GM12878 (cell line): ENCODE data around the gene SF3A1. TPM values are rescaled to one million over a fixed set of nuclear protein-coding genes. Genes with fewer than 3 reads are reported as not detected.

Experiments used
- ATAC-seq: fragments of 200-7000 bp; cut with Tn5 transposase; 3 replicates; pipeline ENCODE4 v1.9.1; 2020; ENCODE audit warnings: mild to moderate bottlenecking, moderate library complexity
- BruUV-seq: library from RNA; stranded (reverse); fragments of 400-500 nt; replicated peaks from 2 replicates; lab custom pipeline; 2021; lab: Mats Ljungman, UMichigan
- CTCF ChIA-PET: fragments of 300-600 bp; sonication (Branson Sonifier 250); formaldehyde crosslinking; extraction: SDS; loops from one replicate; lab custom pipeline; 2021; ENCODE audit warnings: inconsistent platforms; lab: Yijun Ruan, JAX
- POLR2A ChIA-PET: fragments of 350-600 bp; formaldehyde crosslinking; extraction: SDS; loops from one replicate; lab custom pipeline; 2021; ENCODE audit warnings: inconsistent platforms; lab: Charles Lee
- RAD21 ChIA-PET: fragments of 300-600 bp; sonication (Branson Sonifier 250); formaldehyde crosslinking; loops from one replicate; lab custom pipeline; 2023; ENCODE audit warnings: antibody characterized with exemption; ENCODE audit not compliant: unreplicated experiment; lab: Charles Lee
- SMC1A ChIA-PET: fragments of 300-600 bp; sonication (Branson Sonifier 250); formaldehyde crosslinking; loops from one replicate; lab custom pipeline; 2023; ENCODE audit not compliant: unreplicated experiment, uncharacterized antibody; lab: Charles Lee
- DNase-seq: peaks from one replicate; pipeline ENCODE4 v3.0.0-alpha.2; 2011; ENCODE audit warnings: low read depth, low spot score
- FAIRE-seq: peaks from 3 replicates; lab custom pipeline; 2011; peaks lifted over from hg19 to GRCh38; lab: Jason Lieb, UNC
- H2AFZ ChIP-seq: 2 replicates; pipeline ENCODE4 v1.6.0; 2011; ENCODE audit warnings: low read depth, low read length, control low read depth; ENCODE audit not compliant: control insufficient read depth
- H3K27ac ChIP-seq: 2 replicates; pipeline ENCODE4 v1.5.1; 2011; ENCODE audit warnings: control low read depth; ENCODE audit not compliant: control insufficient read depth, insufficient read depth
- H3K27me3 ChIP-seq, 2 experiments: replicated peaks in 1 of 2; 2 replicates each; pipeline versions ENCODE4 v1.6.0 to v1.6.1; 2011; ENCODE audit warnings: low read length in 1 of 2; ENCODE audit not compliant: control insufficient read depth in 2 of 2, insufficient read depth in 2 of 2
- H3K36me3 ChIP-seq, 2 experiments: 2 replicates each; pipeline ENCODE4 v1.5.1; 2011; ENCODE audit warnings: low read length in 1 of 2; ENCODE audit not compliant: control insufficient read depth in 2 of 2, insufficient read depth in 2 of 2
- H3K4me1 ChIP-seq: 2 replicates; pipeline ENCODE4 v1.6.1; 2011; ENCODE audit warnings: mild to moderate bottlenecking, low read length, moderate library complexity, mixed read lengths; ENCODE audit not compliant: control insufficient read depth, insufficient read depth
- H3K4me2 ChIP-seq: 2 replicates; pipeline ENCODE4 v1.6.0; 2011; ENCODE audit warnings: control low read depth; ENCODE audit not compliant: control insufficient read depth, insufficient read depth
- H3K4me3 ChIP-seq: fragments of 200-600 bp; sonication (generic); 2 replicates; pipeline ENCODE4 v1.5.1; 2016
- H3K79me2 ChIP-seq: 2 replicates; pipeline ENCODE4 v1.6.0; 2011; ENCODE audit warnings: low read length; ENCODE audit not compliant: control insufficient read depth, insufficient read depth
- H3K9ac ChIP-seq: 2 replicates; pipeline ENCODE4 v1.8.0; 2011; ENCODE audit warnings: low read length, control low read depth, mixed read lengths; ENCODE audit not compliant: control insufficient read depth, insufficient read depth
- H3K9me3 ChIP-seq: replicated peaks from 3 replicates; pipeline ENCODE4 v1.5.1; 2011; ENCODE audit warnings: mild to moderate bottlenecking, low read length; ENCODE audit not compliant: control insufficient read depth, insufficient read depth
- H4K20me1 ChIP-seq: 2 replicates; pipeline ENCODE4 v1.6.0; 2011; ENCODE audit not compliant: control insufficient read depth, insufficient read depth
- CBFB ChIP-seq: IDR thresholded peaks from 2 replicates; pipeline ENCODE4 v1.6.1; 2016; ENCODE audit warnings: antibody characterized with exemption, low read depth
- HCFC1 ChIP-seq: fragments of 150-350 bp; IDR thresholded peaks from 2 replicates; pipeline ENCODE4 v1.6.1; 2014; ENCODE audit warnings: low read length
- HDAC6 ChIP-seq: fragments of 200-600 bp; sonication (generic); IDR thresholded peaks from one replicate; pipeline ENCODE4 v1.8.0; 2017; ENCODE audit warnings: antibody characterized with exemption; ENCODE audit not compliant: unreplicated experiment
- IKZF1 ChIP-seq: fragments of 450-650 bp; conservative IDR thresholded peaks from 2 replicates; pipeline ENCODE4 v1.6.1; 2017; ENCODE audit warnings: antibody characterized with exemption, mild to moderate bottlenecking
- KLF5 ChIP-seq: fragments of 450-650 bp; IDR thresholded peaks from 2 replicates; pipeline ENCODE4 v1.6.1; 2014; ENCODE audit warnings: mild to moderate bottlenecking; ENCODE audit not compliant: partially characterized antibody
- NFYA ChIP-seq: IDR thresholded peaks from 2 replicates; pipeline ENCODE4 v1.6.1; 2011; ENCODE audit warnings: low read depth, mild to moderate bottlenecking, low read length, improper control_type of control experiment, borderline replicate concordance
- SIN3A ChIP-seq: IDR thresholded peaks from 2 replicates; pipeline ENCODE4 v1.6.1; 2012; ENCODE audit warnings: low read depth, low read length, improper control_type of control experiment
- SP1 ChIP-seq: IDR thresholded peaks from one replicate; pipeline ENCODE4 v1.6.1; 2011; ENCODE audit warnings: low read depth, low read length
- SUPT20H ChIP-seq: IDR thresholded peaks from 2 replicates; pipeline ENCODE4 v1.6.1; 2011; ENCODE audit warnings: low read depth, mild to moderate bottlenecking, low read length, moderate library complexity, borderline replicate concordance; ENCODE audit not compliant: control insufficient read depth
- TCF7 ChIP-seq: IDR thresholded peaks from 2 replicates; pipeline ENCODE4 v1.6.1; 2014; ENCODE audit warnings: antibody characterized with exemption, borderline replicate concordance
- ZNF207 ChIP-seq: fragments of 450-650 bp; IDR thresholded peaks from 2 replicates; pipeline ENCODE4 v1.6.1; 2014; ENCODE audit warnings: antibody characterized with exemption, mild to moderate bottlenecking, borderline replicate concordance
- WGBS: methylation state at CpG from one replicate; pipeline ENCODE4 v1.1.6; 2016; ENCODE audit warnings: low lambda C conversion rate; ENCODE audit not compliant: insufficient replicate concordance, insufficient coverage; ENCODE audit errors: missing lambda C conversion rate; 5-methylcytosine and 5-hydroxymethylcytosine counted together
- in situ Hi-C: fragments of 300-500 bp; cut with MboI; formaldehyde crosslinking; loops from 9 replicates; pipeline ENCODE4 v1.14.3; 2018; ENCODE audit warnings: mixed read lengths
- intact Hi-C: fragments of 100-400 bp; cut with micrococcal nuclease; formaldehyde crosslinking; loops from one replicate; pipeline ENCODE4 v1.14.2; 2022; ENCODE audit not compliant: unreplicated experiment
- polyA plus RNA-seq, 11 experiments: library from polyadenylated mRNA; depleted of rRNA in 4 of 11; unstranded in 6 of 11; stranded (reverse) in 5 of 11; fragments of >200 nt; fragmentation: Nextera tagmentation in 4 of 11; fragmentation: Illumina TruSeq in 1 of 11; extraction: Ambion mirVana in 4 of 11; extraction: Trizol in 1 of 11; gene quantifications; 1 replicate in 1 of 11; 2 replicates in 10 of 11; pipeline versions ENCODE4 v1.2.1 to v1.2.3, GENCODE V29; 2011 to 2016; ENCODE audit warnings: inconsistent platforms in 2 of 11, missing spikeins in 2 of 11, low read depth in 1 of 11
- total RNA-seq, 4 experiments: library from RNA; depleted of rRNA in 3 of 4; stranded (reverse); fragments of >200 nt in 3 of 4; fragmentation: Illumina TruSeq in 1 of 4; extraction: Trizol in 1 of 4; gene quantifications; 2 replicates each; pipeline versions ENCODE4 v1.2.1 to v1.2.3, GENCODE V29; 2013 to 2021
- TF ChIP-seq, protein P1 (sequence below): fragments of 450-650 bp; IDR thresholded peaks from 2 replicates; pipeline ENCODE4 v1.6.1; 2017; ENCODE audit warnings: mild to moderate bottlenecking, moderate library complexity
- TF ChIP-seq, protein P2 (sequence below): IDR thresholded peaks from 2 replicates; pipeline ENCODE4 v1.6.1; 2012; ENCODE audit warnings: mild to moderate bottlenecking, low read depth, low read length
- TF ChIP-seq, protein P3 (sequence below): fragments of 450-650 bp; IDR thresholded peaks from 2 replicates; pipeline ENCODE4 v1.6.1; 2017; ENCODE audit warnings: antibody characterized with exemption, mild to moderate bottlenecking, moderate library complexity

Gene SF3A1
- total and polyA plus RNA-seq, 10 of the 15 experiments (the other 5 are each of a cell fraction or from before 2014, with no cell fraction given) = 10.4 to 239 (median 46.0) TPM

DNA sequence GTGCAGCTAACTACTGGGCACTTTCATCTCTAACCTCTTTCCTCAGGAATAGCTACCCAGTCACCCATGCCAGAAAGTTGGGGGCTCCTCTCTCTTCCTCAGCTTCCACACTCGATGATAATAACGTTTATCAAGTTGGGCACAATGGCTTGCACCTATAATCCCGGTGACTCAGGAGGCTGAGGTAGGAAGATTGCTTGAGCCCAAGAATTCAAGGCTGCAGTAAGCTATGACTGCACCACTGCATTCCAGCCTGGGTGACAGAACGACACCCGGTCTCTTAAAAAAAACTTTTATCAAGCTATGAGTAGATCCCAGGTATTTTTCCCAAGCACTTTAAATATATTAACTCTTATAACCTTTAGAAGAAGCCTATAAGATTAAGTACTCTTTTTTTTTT lies 2.0 kb downstream of the SF3A1 start:
- Histone ChIP-seq H3K27ac (0 out of 2 replicates have a peak overlapping the region, but pooled peaks have one; percentile 5), H3K79me2 (peaks cover 59% of the 10 kb centered on the region), H3K27me3 (no peaks in the 10 kb centered on the region), H3K9ac (no peak overlapping the region), H2AFZ (no peak overlapping the region), H3K9me3 (no peaks in the 10 kb centered on the region), H3K4me1 (0 out of 2 replicates have a peak, but pooled peaks cover 5% of the 10 kb centered on the region), H3K4me2 (peak overlapping the region; percentile 53), H3K4me3 (peak overlapping the region; percentile 92; the same call in 1 of the 2 replicates)
- RAD21 ChIA-PET = interaction anchor here (1.4 to 1.9 kb wide), 3 partner anchors 48 to 66 kb away, joined by 4 to 10 read pairs (median 6); partner anchors contain the start of gene CASTOR1
- POLR2A ChIA-PET = interaction anchor here (0.6 to 5.7 kb wide), 4 partner anchors 29 to 252 kb away, joined by 3 to 35 read pairs (median 4); partner anchors contain the start of gene TBC1D10A
- in situ Hi-C loops (no loop called here), intact Hi-C loops (no loop called here)
- DNase-seq (no peak), ATAC-seq (no peak), FAIRE-seq (no peak)
- TF ChIP-seq, protein P1, sequence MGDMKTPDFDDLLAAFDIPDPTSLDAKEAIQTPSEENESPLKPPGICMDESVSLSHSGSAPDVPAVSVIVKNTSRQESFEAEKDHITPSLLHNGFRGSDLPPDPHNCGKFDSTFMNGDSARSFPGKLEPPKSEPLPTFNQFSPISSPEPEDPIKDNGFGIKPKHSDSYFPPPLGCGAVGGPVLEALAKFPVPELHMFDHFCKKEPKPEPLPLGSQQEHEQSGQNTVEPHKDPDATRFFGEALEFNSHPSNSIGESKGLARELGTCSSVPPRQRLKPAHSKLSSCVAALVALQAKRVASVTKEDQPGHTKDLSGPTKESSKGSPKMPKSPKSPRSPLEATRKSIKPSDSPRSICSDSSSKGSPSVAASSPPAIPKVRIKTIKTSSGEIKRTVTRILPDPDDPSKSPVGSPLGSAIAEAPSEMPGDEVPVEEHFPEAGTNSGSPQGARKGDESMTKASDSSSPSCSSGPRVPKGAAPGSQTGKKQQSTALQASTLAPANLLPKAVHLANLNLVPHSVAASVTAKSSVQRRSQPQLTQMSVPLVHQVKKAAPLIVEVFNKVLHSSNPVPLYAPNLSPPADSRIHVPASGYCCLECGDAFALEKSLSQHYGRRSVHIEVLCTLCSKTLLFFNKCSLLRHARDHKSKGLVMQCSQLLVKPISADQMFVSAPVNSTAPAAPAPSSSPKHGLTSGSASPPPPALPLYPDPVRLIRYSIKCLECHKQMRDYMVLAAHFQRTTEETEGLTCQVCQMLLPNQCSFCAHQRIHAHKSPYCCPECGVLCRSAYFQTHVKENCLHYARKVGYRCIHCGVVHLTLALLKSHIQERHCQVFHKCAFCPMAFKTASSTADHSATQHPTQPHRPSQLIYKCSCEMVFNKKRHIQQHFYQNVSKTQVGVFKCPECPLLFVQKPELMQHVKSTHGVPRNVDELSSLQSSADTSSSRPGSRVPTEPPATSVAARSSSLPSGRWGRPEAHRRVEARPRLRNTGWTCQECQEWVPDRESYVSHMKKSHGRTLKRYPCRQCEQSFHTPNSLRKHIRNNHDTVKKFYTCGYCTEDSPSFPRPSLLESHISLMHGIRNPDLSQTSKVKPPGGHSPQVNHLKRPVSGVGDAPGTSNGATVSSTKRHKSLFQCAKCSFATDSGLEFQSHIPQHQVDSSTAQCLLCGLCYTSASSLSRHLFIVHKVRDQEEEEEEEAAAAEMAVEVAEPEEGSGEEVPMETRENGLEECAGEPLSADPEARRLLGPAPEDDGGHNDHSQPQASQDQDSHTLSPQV = no peak
- no peak for TF ChIP-seq HCFC1
- no peak for TF ChIP-seq ZNF207
- no peak for TF ChIP-seq SUPT20H
- TF ChIP-seq, protein P2, sequence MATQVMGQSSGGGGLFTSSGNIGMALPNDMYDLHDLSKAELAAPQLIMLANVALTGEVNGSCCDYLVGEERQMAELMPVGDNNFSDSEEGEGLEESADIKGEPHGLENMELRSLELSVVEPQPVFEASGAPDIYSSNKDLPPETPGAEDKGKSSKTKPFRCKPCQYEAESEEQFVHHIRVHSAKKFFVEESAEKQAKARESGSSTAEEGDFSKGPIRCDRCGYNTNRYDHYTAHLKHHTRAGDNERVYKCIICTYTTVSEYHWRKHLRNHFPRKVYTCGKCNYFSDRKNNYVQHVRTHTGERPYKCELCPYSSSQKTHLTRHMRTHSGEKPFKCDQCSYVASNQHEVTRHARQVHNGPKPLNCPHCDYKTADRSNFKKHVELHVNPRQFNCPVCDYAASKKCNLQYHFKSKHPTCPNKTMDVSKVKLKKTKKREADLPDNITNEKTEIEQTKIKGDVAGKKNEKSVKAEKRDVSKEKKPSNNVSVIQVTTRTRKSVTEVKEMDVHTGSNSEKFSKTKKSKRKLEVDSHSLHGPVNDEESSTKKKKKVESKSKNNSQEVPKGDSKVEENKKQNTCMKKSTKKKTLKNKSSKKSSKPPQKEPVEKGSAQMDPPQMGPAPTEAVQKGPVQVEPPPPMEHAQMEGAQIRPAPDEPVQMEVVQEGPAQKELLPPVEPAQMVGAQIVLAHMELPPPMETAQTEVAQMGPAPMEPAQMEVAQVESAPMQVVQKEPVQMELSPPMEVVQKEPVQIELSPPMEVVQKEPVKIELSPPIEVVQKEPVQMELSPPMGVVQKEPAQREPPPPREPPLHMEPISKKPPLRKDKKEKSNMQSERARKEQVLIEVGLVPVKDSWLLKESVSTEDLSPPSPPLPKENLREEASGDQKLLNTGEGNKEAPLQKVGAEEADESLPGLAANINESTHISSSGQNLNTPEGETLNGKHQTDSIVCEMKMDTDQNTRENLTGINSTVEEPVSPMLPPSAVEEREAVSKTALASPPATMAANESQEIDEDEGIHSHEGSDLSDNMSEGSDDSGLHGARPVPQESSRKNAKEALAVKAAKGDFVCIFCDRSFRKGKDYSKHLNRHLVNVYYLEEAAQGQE = no peak
- TF ChIP-seq TCF7 = no peak
- no peak for TF ChIP-seq SP1
- no peak for TF ChIP-seq IKZF1
- no peak for TF ChIP-seq KLF5
- TF ChIP-seq NFYA = no peak
- TF ChIP-seq, protein P3, sequence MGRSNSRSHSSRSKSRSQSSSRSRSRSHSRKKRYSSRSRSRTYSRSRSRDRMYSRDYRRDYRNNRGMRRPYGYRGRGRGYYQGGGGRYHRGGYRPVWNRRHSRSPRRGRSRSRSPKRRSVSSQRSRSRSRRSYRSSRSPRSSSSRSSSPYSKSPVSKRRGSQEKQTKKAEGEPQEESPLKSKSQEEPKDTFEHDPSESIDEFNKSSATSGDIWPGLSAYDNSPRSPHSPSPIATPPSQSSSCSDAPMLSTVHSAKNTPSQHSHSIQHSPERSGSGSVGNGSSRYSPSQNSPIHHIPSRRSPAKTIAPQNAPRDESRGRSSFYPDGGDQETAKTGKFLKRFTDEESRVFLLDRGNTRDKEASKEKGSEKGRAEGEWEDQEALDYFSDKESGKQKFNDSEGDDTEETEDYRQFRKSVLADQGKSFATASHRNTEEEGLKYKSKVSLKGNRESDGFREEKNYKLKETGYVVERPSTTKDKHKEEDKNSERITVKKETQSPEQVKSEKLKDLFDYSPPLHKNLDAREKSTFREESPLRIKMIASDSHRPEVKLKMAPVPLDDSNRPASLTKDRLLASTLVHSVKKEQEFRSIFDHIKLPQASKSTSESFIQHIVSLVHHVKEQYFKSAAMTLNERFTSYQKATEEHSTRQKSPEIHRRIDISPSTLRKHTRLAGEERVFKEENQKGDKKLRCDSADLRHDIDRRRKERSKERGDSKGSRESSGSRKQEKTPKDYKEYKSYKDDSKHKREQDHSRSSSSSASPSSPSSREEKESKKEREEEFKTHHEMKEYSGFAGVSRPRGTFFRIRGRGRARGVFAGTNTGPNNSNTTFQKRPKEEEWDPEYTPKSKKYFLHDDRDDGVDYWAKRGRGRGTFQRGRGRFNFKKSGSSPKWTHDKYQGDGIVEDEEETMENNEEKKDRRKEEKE = no peak
- no peak for TF ChIP-seq CBFB
- no peak for TF ChIP-seq SIN3A
- no peak for TF ChIP-seq HDAC6
- TF ChIP-seq, all 136 proteins: peak for 0
- H3K36me3 ChIP-seq = peaks cover 11 to 22% of the 10 kb centered on the region in 2 experiments
- SMC1A ChIA-PET = interaction anchor here (0.7 to 3.4 kb wide), 7 partner anchors 27 to 247 kb away, joined by 3 to 24 read pairs (median 5); partner anchors contain the start of gene CASTOR1
- 79% methylated on average over 5 of the region's 5 CpGs for WGBS
- H4K20me1 ChIP-seq = no peaks in the 10 kb centered on the region
- no TSS peak for BruUV-seq
- CTCF ChIA-PET = interaction anchor here (0.6 to 3.7 kb wide), 5 partner anchors 28 to 72 kb away, joined by 3 to 22 read pairs (median 4); partner anchors contain the start of genes CASTOR1 and TBC1D10A
